ENCODE results near the gene RTN1.

The RTN1 gene

GRCh38 chr14:59870277-59871165 is at the start of gene RTN1:
Gene RTN1 (minus strand): TSS chr14:59870776. CDS start chr14:59870630, 146 bp downstream.
- no peak for TF ChIP-seq CTCF (IDR thresholded peaks at IDR 0.05; ENCODE audit: low read depth, low read length, missing control alignments)
- no peak for DNase-seq (ENCODE audit: extremely low read depth, low read depth)
- peak within 1 kb of the TSS; percentile 27 for H3K4me3 ChIP-seq (replicated peaks; ENCODE audit: low read depth, low read length)

- no peak for DNase-seq (ENCODE audit: extremely low read depth, low read depth)
- no peak for TF ChIP-seq CTCF (IDR thresholded peaks at IDR 0.05; ENCODE audit: low read depth, low read length, missing control alignments)
- H3K4me3 ChIP-seq (replicated peaks; ENCODE audit: low read depth, low read length), result no peak overlapping the region
These were observed 49.8 kb upstream of the RTN1 start for GRCh38 chr14:59920378-59920683.

GRCh38 chr14:59919570-59920377 is 49.2 kb upstream of the RTN1 start, which contains the start of gene LRRC9:
Gene LRRC9 (plus strand): TSS chr14:59920144.
- DNase-seq (ENCODE audit: extremely low read depth, low read depth), result no peak
- no peak for TF ChIP-seq CTCF (IDR thresholded peaks at IDR 0.05; ENCODE audit: low read depth, low read length, missing control alignments)
- no peak within 1 kb of the TSS for H3K4me3 ChIP-seq (replicated peaks; ENCODE audit: low read depth, low read length)

- peak; percentile 10 for TF ChIP-seq CTCF (IDR thresholded peaks at IDR 0.05; ENCODE audit: low read depth, low read length, missing control alignments)
- DNase-seq (ENCODE audit: extremely low read depth, low read depth), result peak; percentile 14
- H3K4me3 ChIP-seq (replicated peaks; ENCODE audit: low read depth, low read length), result no peak overlapping the region
These were observed 48.4 kb upstream of the RTN1 start for GRCh38 chr14:59918824-59919569.

GRCh38 chr14:59913187-59913586 is 42.6 kb upstream of the RTN1 start:
- no peak for TF ChIP-seq CTCF (IDR thresholded peaks at IDR 0.05; ENCODE audit: low read depth, low read length, missing control alignments)
- no peak overlapping the region for H3K4me3 ChIP-seq (replicated peaks; ENCODE audit: low read depth, low read length)
- no peak for DNase-seq (ENCODE audit: extremely low read depth, low read depth)

- TF ChIP-seq CTCF (IDR thresholded peaks at IDR 0.05; ENCODE audit: low read depth, low read length, missing control alignments), result no peak
- H3K4me3 ChIP-seq (replicated peaks; ENCODE audit: low read depth, low read length), result no peak overlapping the region
- DNase-seq (ENCODE audit: extremely low read depth, low read depth), result no peak
These were observed 41.9 kb upstream of the RTN1 start for GRCh38 chr14:59912443-59912842.

Data from HFF-Myc (cell line).